Gastroesophageal sphincter (tissue), 3 donors: ENCODE measurements around the gene MED28.

Source experiments
- CTCF ChIP-seq, 4 experiments: fragments of 200-600 bp in 2 of 4; fragments of 450-650 bp in 2 of 4; sonication (generic) in 1 of 4; IDR thresholded peaks; one replicate each; pipeline ENCODE4 v1.5.1; 2017 to 2019; ENCODE audit warnings: antibody characterized with exemption in 4 of 4, mild to moderate bottlenecking in 2 of 4, moderate library complexity in 2 of 4
- EP300 ChIP-seq: sonication (generic); formaldehyde crosslinking; IDR thresholded peaks from one replicate; pipeline ENCODE4 v1.6.1; 2017; ENCODE audit warnings: antibody characterized with exemption, mild to moderate bottlenecking
- POLR2A ChIP-seq, 2 donors: fragments of 450-650 bp; IDR thresholded peaks; one replicate each; pipeline ENCODE4 v1.6.1; 2017; ENCODE audit warnings: antibody characterized with exemption in 2 of 2, mild to moderate bottlenecking in 2 of 2, moderate library complexity in 1 of 2
- POLR2AphosphoS5 ChIP-seq: sonication (generic); formaldehyde crosslinking; IDR thresholded peaks from one replicate; pipeline ENCODE4 v1.6.1; 2017; ENCODE audit warnings: antibody characterized with exemption

- TF ChIP-seq CTCF (IDR thresholded peaks at IDR 0.05) (no peak), POLR2AphosphoS5 (no peak), EP300 (no peak), POLR2A (IDR thresholded peaks at IDR 0.05) (no peak)
Measured at GRCh38 chr4:17639136-17639535, 24.7 kb downstream of the MED28 start.
